Neural crest cell (in vitro differentiated cells): Measurements from ENCODE around the gene EXOC6B. TPM values are rescaled to one million over a fixed set of nuclear protein-coding genes. Genes with fewer than 3 reads are reported as not detected.

Experiments
- DNase-seq: peaks from one replicate; pipeline ENCODE4 v3.0.0; 2021; ENCODE audit warnings: low read depth, mixed read lengths, low spot score
- H3K27ac Mint-ChIP-seq: one replicate; pipeline ENCODE4 v1.8.0; 2021; ENCODE audit warnings: mild to moderate bottlenecking, mixed read lengths; ENCODE audit not compliant: unreplicated experiment
- H3K27me3 Mint-ChIP-seq: 2 replicates; pipeline ENCODE4 v1.8.0; 2021; ENCODE audit warnings: low read depth, mild to moderate bottlenecking, mixed read lengths
- H3K36me3 Mint-ChIP-seq: 2 replicates; pipeline ENCODE4 v1.8.0; 2021; ENCODE audit warnings: low read depth, mild to moderate bottlenecking, mixed read lengths
- H3K4me1 Mint-ChIP-seq: 2 replicates; pipeline ENCODE4 v1.8.0; 2021; ENCODE audit warnings: mixed read lengths
- H3K4me3 Mint-ChIP-seq: one replicate; pipeline ENCODE4 v1.8.0; 2021; ENCODE audit warnings: mild to moderate bottlenecking, mixed read lengths
- H3K9me3 Mint-ChIP-seq: 2 replicates; pipeline ENCODE4 v1.8.0; 2021; ENCODE audit warnings: mixed read lengths
- CTCF ChIP-seq: fragments of 200-600 bp; sonication (generic); conservative IDR thresholded peaks from 2 replicates; pipeline ENCODE4 v1.5.0; 2021; ENCODE audit warnings: antibody characterized with exemption, mild to moderate bottlenecking
- total RNA-seq: library from RNA; stranded (reverse); gene quantifications from 2 replicates; pipeline ENCODE4 v1.2.1, GENCODE V29; 2021

Gene EXOC6B
- total RNA-seq, 1 donor from 2014 or later = 28.2 TPM

DNA sequence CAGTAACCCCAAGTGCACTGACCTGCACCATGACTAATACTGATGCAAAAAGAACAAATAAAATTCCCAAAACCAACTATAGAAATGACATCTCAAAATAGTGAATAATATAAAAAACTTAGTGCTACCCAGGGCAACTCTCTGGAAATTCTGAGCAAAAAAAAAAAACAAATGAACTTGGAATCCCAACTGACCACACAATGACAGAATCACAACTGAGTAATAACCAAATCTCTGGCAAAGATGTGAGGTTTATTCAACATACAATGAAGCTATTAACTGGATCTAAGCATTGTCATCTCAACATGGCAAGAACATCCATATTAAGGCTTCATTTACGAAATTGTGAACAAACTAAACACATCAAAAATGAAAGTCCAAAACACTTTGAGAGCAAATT is 22.7 kb downstream of the EXOC6B start:
- Mint-ChIP-seq H3K36me3 (peaks cover 7% of the 10 kb centered on the region), H3K4me1 (no peaks in the 10 kb centered on the region), H3K27ac (no peak overlapping the region), H3K4me3 (no peak overlapping the region), H3K9me3 (peaks cover 2% of the 10 kb centered on the region), H3K27me3 (no peaks in the 10 kb centered on the region)
- no peak for TF ChIP-seq CTCF
- no peak for DNase-seq

- no peak overlapping the region for H3K27ac Mint-ChIP-seq
- H3K9me3 Mint-ChIP-seq = no peaks in the 10 kb centered on the region
- no peak for TF ChIP-seq CTCF
- no peaks in the 10 kb centered on the region for H3K4me1 Mint-ChIP-seq
- no peaks in the 10 kb centered on the region for H3K27me3 Mint-ChIP-seq
- no peaks in the 10 kb centered on the region for H3K36me3 Mint-ChIP-seq
- H3K4me3 Mint-ChIP-seq = no peak overlapping the region
- DNase-seq = no peak
Measured at GRCh38 chr2:72800492-72800891, 25.3 kb downstream of the EXOC6B start.

DNA sequence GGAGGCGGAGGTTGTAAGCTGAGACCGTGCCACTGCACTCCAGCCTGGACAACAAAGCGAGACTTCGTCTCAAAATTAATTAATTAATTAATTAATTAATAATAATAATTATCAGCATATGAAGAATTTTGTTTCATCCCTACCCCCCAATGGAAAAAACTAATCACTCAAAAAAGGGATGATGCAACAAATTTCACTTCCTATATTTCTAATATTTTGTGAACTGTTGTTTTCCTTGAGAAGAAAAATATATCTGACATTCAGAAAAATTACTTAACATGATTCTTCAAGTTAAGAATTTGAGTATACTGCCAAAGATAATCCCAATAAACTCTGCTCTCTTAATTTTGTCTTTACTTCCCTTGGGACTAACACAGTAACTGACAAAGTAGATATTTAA is 28.1 kb downstream of the EXOC6B start:
- H3K9me3 Mint-ChIP-seq = no peaks in the 10 kb centered on the region
- H3K36me3 Mint-ChIP-seq = no peaks in the 10 kb centered on the region
- H3K27ac Mint-ChIP-seq = no peak overlapping the region
- TF ChIP-seq CTCF = no peak
- no peaks in the 10 kb centered on the region for H3K4me1 Mint-ChIP-seq
- DNase-seq = no peak
- no peaks in the 10 kb centered on the region for H3K27me3 Mint-ChIP-seq
- no peak overlapping the region for H3K4me3 Mint-ChIP-seq

DNA sequence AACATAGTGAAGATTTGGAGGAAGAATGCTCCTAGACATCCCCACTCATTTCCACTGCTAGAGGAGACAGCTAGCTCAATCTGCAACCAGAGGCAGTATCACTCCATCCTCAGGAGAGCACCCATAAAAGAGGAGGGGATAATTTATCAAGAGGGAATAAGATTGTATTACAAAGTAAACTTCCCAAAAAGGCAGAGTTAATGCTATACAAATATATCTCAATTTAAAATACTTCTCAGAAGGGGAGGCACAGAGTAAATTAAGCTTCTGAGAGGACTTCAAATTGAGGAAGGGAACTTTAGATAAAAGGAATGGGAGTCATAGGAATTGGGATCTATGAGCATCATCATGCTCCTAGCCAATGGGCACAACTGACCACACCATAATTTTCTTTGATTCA is 29.1 kb downstream of the EXOC6B start:
- no peaks in the 10 kb centered on the region for H3K4me1 Mint-ChIP-seq
- no peaks in the 10 kb centered on the region for H3K9me3 Mint-ChIP-seq
- DNase-seq = no peak
- no peak overlapping the region for H3K27ac Mint-ChIP-seq
- no peak overlapping the region for H3K4me3 Mint-ChIP-seq
- H3K36me3 Mint-ChIP-seq = no peaks in the 10 kb centered on the region
- no peak for TF ChIP-seq CTCF
- no peaks in the 10 kb centered on the region for H3K27me3 Mint-ChIP-seq

- no peak overlapping the region for H3K4me3 Mint-ChIP-seq
- no peaks in the 10 kb centered on the region for H3K27me3 Mint-ChIP-seq
- DNase-seq = no peak
- TF ChIP-seq CTCF = no peak
- H3K4me1 Mint-ChIP-seq = no peaks in the 10 kb centered on the region
- H3K36me3 Mint-ChIP-seq = no peaks in the 10 kb centered on the region
- H3K9me3 Mint-ChIP-seq = no peaks in the 10 kb centered on the region
- no peak overlapping the region for H3K27ac Mint-ChIP-seq
Measured at GRCh38 chr2:72794572-72794971, 31.3 kb downstream of the EXOC6B start.

- Mint-ChIP-seq H3K9me3 (no peaks in the 10 kb centered on the region), H3K27ac (no peak overlapping the region), H3K4me3 (no peak overlapping the region), H3K4me1 (no peaks in the 10 kb centered on the region), H3K36me3 (no peaks in the 10 kb centered on the region), H3K27me3 (no peaks in the 10 kb centered on the region)
- TF ChIP-seq CTCF = no peak
- no peak for DNase-seq
Measured at GRCh38 chr2:72793798-72794440, 31.9 kb downstream of the EXOC6B start.
